HepG2 (cell line): ENCODE data around the gene CKB. TPM values are rescaled to one million over a fixed set of nuclear protein-coding genes. Genes with fewer than 3 reads are reported as not detected.

Source experiments
- ATAC-seq: fragments of 200-7000 bp; cut with Tn5 transposase; 3 replicates; pipeline ENCODE4 v1.9.1; 2020; ENCODE audit warnings: mild to moderate bottlenecking, moderate library complexity
- BruUV-seq: library from RNA; stranded (reverse); fragments of 400-500 nt; replicated peaks from 2 replicates; lab custom pipeline; 2021; lab: Mats Ljungman, UMichigan
- CTCF ChIA-PET: fragments of 300-600 bp; formaldehyde crosslinking; extraction: SDS; loops from one replicate; lab custom pipeline; 2021; ENCODE audit warnings: low total read pairs, inconsistent platforms, low intra/inter-chr PET ratio; lab: Yijun Ruan, JAX
- POLR2A ChIA-PET: fragments of 350-600 bp; sonication (Branson Sonifier 250); formaldehyde crosslinking; loops from one replicate; lab custom pipeline; 2020; ENCODE audit warnings: antibody characterized with exemption, inconsistent platforms; lab: Yijun Ruan, JAX
- DNase-seq: peaks from one replicate; pipeline ENCODE4 v3.0.0-alpha.2; 2015; ENCODE audit warnings: low spot score
- FAIRE-seq: peaks from 3 replicates; lab custom pipeline; 2011; peaks lifted over from hg19 to GRCh38; lab: Jason Lieb, UNC
- H2AFZ ChIP-seq: one replicate; pipeline ENCODE4 v1.6.1; 2011; ENCODE audit warnings: low read length, inconsistent platforms
- H3K27ac ChIP-seq: fragments of 300-600 bp; 3 replicates; pipeline ENCODE4 v1.8.0; 2011; ENCODE audit warnings: mixed run types, mild to moderate bottlenecking, mixed read lengths, low read length, inconsistent platforms; ENCODE audit not compliant: insufficient read depth; ENCODE audit errors: extremely low read length
- H3K27me3 ChIP-seq, 2 experiments: fragments of 200-600 bp in 1 of 2; 2 replicates in 1 of 2; 3 replicates in 1 of 2; pipeline versions ENCODE4 v1.6.0 to v1.8.0; 2011; ENCODE audit warnings: low read length in 2 of 2, mild to moderate bottlenecking in 2 of 2, moderate library complexity in 2 of 2, inconsistent platforms in 1 of 2; ENCODE audit not compliant: insufficient read depth in 2 of 2, control insufficient read depth in 1 of 2
- H3K36me3 ChIP-seq, 2 experiments: fragments of 200-600 bp in 1 of 2; replicated peaks in 1 of 2; 2 replicates in 1 of 2; 3 replicates in 1 of 2; pipeline versions ENCODE4 v1.5.1 to v1.8.0; 2011; ENCODE audit warnings: low read length in 2 of 2, inconsistent platforms in 1 of 2; ENCODE audit not compliant: insufficient read depth in 2 of 2, control insufficient read depth in 1 of 2
- H3K4me1 ChIP-seq: 2 replicates; pipeline ENCODE4 v1.5.1; 2012; ENCODE audit warnings: low read length, inconsistent platforms; ENCODE audit not compliant: insufficient read depth
- H3K4me2 ChIP-seq: 2 replicates; pipeline ENCODE4 v1.6.0; 2011; ENCODE audit warnings: low read depth, low read length, inconsistent platforms
- H3K4me3 ChIP-seq, 3 experiments: fragments of 200-600 bp in 1 of 3; sonication (generic), shearing (Covaris generic) in 1 of 3; replicated peaks in 1 of 3; 2 replicates each; pipeline ENCODE4 v1.5.1; 2011 to 2016; ENCODE audit warnings: low read length in 3 of 3, inconsistent platforms in 2 of 3, low read depth in 2 of 3, mild to moderate bottlenecking in 2 of 3, control low read depth in 1 of 3, mixed read lengths in 1 of 3; ENCODE audit not compliant: insufficient read depth in 1 of 3
- H3K79me2 ChIP-seq: one replicate; pipeline ENCODE4 v1.6.1; 2011; ENCODE audit warnings: low read length, inconsistent platforms; ENCODE audit not compliant: insufficient read depth
- H3K9ac ChIP-seq: 2 replicates; pipeline ENCODE4 v1.6.0; 2011; ENCODE audit warnings: mild to moderate bottlenecking, low read depth, low read length, inconsistent platforms; ENCODE audit not compliant: insufficient read depth
- H3K9me3 ChIP-seq: 2 replicates; pipeline ENCODE4 v1.5.1; 2012; ENCODE audit warnings: mild to moderate bottlenecking, low read length
- H4K20me1 ChIP-seq: 2 replicates; pipeline ENCODE4 v1.6.0; 2011; ENCODE audit warnings: inconsistent platforms, mild to moderate bottlenecking, low read length, moderate library complexity; ENCODE audit not compliant: insufficient read depth
- AGO2 ChIP-seq: fragments of 200-400 bp; formaldehyde crosslinking; optimal IDR thresholded peaks from 2 replicates; pipeline ENCODE3; 2017; ENCODE audit warnings: mild to moderate bottlenecking, low read depth, low read length, moderate library complexity
- CENPX ChIP-seq: sonication (generic); formaldehyde crosslinking; IDR thresholded peaks from 2 replicates; pipeline ENCODE4 v1.9.0; 2021; ENCODE audit warnings: mild to moderate bottlenecking, missing genetic modification reagents, moderate library complexity
- POLR2A ChIP-seq, 2 experiments: IDR thresholded peaks; 2 replicates each; pipeline ENCODE4 v1.6.1; 2011; ENCODE audit warnings: low read depth in 2 of 2, low read length in 2 of 2, mild to moderate bottlenecking in 1 of 2, moderate library complexity in 1 of 2; ENCODE audit not compliant: insufficient read depth in 1 of 2
- SALL1 ChIP-seq: sonication (generic); formaldehyde crosslinking; IDR thresholded peaks from 2 replicates; pipeline ENCODE4 v1.8.0; 2022; ENCODE audit warnings: mild to moderate bottlenecking, missing genetic modification reagents
- SAP130 ChIP-seq: IDR thresholded peaks from 2 replicates; pipeline ENCODE4 v1.6.1; 2016; ENCODE audit warnings: low read depth
- ZNF577 ChIP-seq: sonication (generic); formaldehyde crosslinking; IDR thresholded peaks from 2 replicates; pipeline ENCODE4 v1.4.0; 2020; ENCODE audit warnings: mild to moderate bottlenecking, low read depth, missing genetic modification reagents, borderline replicate concordance
- WGBS: methylation state at CpG from one replicate; pipeline ENCODE4 v1.1.6; 2017; ENCODE audit warnings: low lambda C conversion rate; 5-methylcytosine and 5-hydroxymethylcytosine counted together
- in situ Hi-C: cut with HindIII; loops from 2 replicates; pipeline ENCODE4 v1.10.0; 2017; ENCODE audit warnings: low pct_unique_long_range_greater_than_20kb; ENCODE audit not compliant: extremely low pct_ligation_motif_present
- intact Hi-C: fragments of 100-400 bp; cut with micrococcal nuclease; formaldehyde crosslinking; loops from one replicate; pipeline ENCODE4 v1.10.0; 2022; ENCODE audit not compliant: unreplicated experiment
- polyA plus RNA-seq, 8 experiments: library from polyadenylated mRNA; depleted of rRNA in 3 of 8; stranded (reverse) in 7 of 8; unstranded in 1 of 8; fragments of >200 nt; fragmentation: Illumina TruSeq in 4 of 8; extraction: Trizol in 4 of 8; gene quantifications; 2 replicates each; pipeline versions ENCODE4 v1.2.1 to v1.2.3, GENCODE V29; 2011 to 2016; ENCODE audit warnings: low read depth in 4 of 8, missing spikeins in 1 of 8, mixed read lengths in 1 of 8; ENCODE audit not compliant: insufficient read depth in 1 of 8
- total RNA-seq, 5 experiments: library from RNA; depleted of rRNA; stranded (reverse); fragments of >200 nt; fragmentation: Illumina TruSeq; extraction: Trizol; gene quantifications; 2 replicates each; pipeline ENCODE4 v1.2.3, GENCODE V29; 2016; ENCODE audit warnings: low read depth in 1 of 5
- TF ChIP-seq, protein P1 (sequence below): sonication (generic); formaldehyde crosslinking; IDR thresholded peaks from 2 replicates; pipeline ENCODE4 v1.4.0; 2020; ENCODE audit warnings: missing genetic modification reagents
- TF ChIP-seq, protein P2 (sequence below): sonication (generic); formaldehyde crosslinking; IDR thresholded peaks from 2 replicates; pipeline ENCODE4 v1.4.0; 2020; ENCODE audit warnings: mild to moderate bottlenecking, missing genetic modification reagents
- TF ChIP-seq, protein P3 (sequence below): sonication (generic); formaldehyde crosslinking; IDR thresholded peaks from 2 replicates; pipeline ENCODE4 v1.8.1; 2023; ENCODE audit warnings: missing genetic modification reagents, mild to moderate bottlenecking, borderline replicate concordance
- TF ChIP-seq, protein P4 (sequence below): sonication (generic); formaldehyde crosslinking; IDR thresholded peaks from 2 replicates; pipeline ENCODE4 v1.4.0; 2020; ENCODE audit warnings: missing genetic modification reagents
- TF ChIP-seq, protein P5 (sequence below): sonication (generic); formaldehyde crosslinking; IDR thresholded peaks from 2 replicates; pipeline ENCODE4 v1.5.1; 2020; ENCODE audit warnings: mild to moderate bottlenecking, missing genetic modification reagents, moderate library complexity

Gene CKB
- total and polyA plus RNA-seq, 2 of the 13 experiments (the other 11 are each of a cell fraction or from before 2014, with no cell fraction given): 82.3 to 217 TPM

DNA sequence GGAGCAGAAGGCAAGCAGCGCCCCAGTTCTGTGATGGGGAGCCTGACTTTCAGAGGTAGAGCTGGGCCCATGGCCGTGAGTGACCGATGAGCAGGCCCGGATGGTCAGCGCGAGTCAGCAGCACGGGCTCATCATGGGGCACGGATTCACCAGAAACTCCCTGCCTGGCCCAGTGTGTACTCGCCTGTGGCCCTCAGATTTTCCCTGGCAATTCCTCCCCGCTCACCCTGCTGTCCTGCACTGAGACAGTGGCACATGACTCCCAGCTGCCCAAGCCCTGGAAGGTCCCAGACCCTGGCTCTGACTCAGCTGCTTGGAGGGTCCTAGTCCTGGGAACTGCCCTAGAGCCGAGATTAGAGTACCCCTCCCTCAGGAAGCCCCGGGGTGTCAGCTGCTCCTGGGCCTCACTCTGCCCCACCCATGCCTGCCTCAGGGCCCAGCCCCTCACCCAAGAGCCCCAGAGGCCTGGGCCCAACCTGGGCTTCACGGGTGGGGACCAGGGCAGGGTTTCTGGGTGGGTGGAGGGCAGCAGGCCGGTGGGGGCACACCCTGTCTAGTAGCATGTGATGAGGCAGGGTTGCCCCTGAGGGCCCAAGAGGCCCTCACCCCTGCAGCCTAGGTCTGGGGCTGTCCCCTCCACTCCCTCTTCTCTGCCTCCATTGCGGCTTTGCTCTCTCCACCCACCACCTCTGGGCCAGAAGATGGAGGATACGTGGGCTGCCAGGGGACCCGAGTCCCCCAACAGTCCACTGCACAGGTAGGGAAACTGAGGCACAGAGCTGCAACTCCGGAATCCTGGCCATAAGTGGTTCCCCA, 14.8 kb upstream of the CKB start (continued):
- TF ChIP-seq AGO2: peak; percentile 74
- TF ChIP-seq, protein P1, sequence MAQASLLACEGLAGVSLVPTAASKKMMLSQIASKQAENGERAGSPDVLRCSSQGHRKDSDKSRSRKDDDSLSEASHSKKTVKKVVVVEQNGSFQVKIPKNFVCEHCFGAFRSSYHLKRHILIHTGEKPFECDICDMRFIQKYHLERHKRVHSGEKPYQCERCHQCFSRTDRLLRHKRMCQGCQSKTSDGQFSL (CRISPR knock-in tag): peak; percentile 44; the same call in 1 of the 2 replicates
- TF ChIP-seq, protein P2, sequence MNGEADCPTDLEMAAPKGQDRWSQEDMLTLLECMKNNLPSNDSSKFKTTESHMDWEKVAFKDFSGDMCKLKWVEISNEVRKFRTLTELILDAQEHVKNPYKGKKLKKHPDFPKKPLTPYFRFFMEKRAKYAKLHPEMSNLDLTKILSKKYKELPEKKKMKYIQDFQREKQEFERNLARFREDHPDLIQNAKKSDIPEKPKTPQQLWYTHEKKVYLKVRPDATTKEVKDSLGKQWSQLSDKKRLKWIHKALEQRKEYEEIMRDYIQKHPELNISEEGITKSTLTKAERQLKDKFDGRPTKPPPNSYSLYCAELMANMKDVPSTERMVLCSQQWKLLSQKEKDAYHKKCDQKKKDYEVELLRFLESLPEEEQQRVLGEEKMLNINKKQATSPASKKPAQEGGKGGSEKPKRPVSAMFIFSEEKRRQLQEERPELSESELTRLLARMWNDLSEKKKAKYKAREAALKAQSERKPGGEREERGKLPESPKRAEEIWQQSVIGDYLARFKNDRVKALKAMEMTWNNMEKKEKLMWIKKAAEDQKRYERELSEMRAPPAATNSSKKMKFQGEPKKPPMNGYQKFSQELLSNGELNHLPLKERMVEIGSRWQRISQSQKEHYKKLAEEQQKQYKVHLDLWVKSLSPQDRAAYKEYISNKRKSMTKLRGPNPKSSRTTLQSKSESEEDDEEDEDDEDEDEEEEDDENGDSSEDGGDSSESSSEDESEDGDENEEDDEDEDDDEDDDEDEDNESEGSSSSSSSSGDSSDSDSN (CRISPR knock-in tag): no peak
- TF ChIP-seq, protein P3, sequence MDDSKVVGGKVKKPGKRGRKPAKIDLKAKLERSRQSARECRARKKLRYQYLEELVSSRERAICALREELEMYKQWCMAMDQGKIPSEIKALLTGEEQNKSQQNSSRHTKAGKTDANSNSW (CRISPR knock-in tag): no peak
- TF ChIP-seq SAP130 (CRISPR knock-in tag): no peak

DNA sequence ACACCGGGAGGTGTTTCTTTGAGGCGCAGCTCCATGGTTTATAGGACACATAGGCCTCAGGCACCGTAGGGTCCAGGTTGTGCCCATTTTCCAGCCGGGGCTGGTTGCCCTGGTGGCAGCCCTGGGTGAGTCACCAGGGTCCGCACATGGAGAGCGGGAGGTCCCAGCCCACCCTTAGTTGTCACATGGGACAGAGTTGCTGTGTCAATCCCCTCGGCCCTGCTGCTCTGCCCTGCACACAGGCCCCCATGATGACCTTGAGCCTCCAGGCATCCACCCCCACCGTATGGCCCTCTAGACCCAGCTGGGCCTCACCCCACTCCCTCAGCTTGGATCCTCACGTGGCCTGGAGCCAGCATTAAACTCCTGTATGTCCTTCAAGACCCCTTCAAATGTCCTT, 14.1 kb upstream of the CKB start:
- Histone ChIP-seq H4K20me1 (no peaks in the 10 kb centered on the region), H3K4me3 (no peak overlapping the region), H2AFZ (no peak overlapping the region), H3K79me2 (no peaks in the 10 kb centered on the region), H3K27ac (no peak overlapping the region), H3K9me3 (no peaks in the 10 kb centered on the region), H3K27me3 (peaks cover 0 to 11% of the 10 kb centered on the region in 2 experiments; a peak in 2 of 5 replicates), H3K4me2 (no peak overlapping the region), H3K36me3 (peaks cover 1 to 3% of the 10 kb centered on the region in 2 experiments; a peak in 3 of 5 replicates)
- DNase-seq (no peak), FAIRE-seq (no peak)
- in situ Hi-C loops: no loop called here
- WGBS: 67% methylated on average over 3 of the region's 9 CpGs
- intact Hi-C loops: no loop called here
- CTCF ChIA-PET: no interaction called here
- POLR2A ChIA-PET: interaction anchor here (1.4 to 6.9 kb wide), 4 partner anchors 8 to 25 kb away, joined by 3 to 37 read pairs (median 8); partner anchors contain the start of genes BAG5, CKB, COA8 and TRMT61A
- no TSS peak for BruUV-seq
- TF ChIP-seq SALL1 (no peak), AGO2 (peak; percentile 12), CENPX (CRISPR knock-in tag) (no peak), POLR2A (IDR thresholded peaks at IDR 0.05; ENCODE audit: insufficient read depth in 1 of 2, low read depth in 2 of 2, low read length in 2 of 2) (peak in 1 of 2 experiments; percentile 45; a peak in 2 of 4 replicates), ZNF577 (CRISPR knock-in tag) (no peak)
- TF ChIP-seq, protein P4, sequence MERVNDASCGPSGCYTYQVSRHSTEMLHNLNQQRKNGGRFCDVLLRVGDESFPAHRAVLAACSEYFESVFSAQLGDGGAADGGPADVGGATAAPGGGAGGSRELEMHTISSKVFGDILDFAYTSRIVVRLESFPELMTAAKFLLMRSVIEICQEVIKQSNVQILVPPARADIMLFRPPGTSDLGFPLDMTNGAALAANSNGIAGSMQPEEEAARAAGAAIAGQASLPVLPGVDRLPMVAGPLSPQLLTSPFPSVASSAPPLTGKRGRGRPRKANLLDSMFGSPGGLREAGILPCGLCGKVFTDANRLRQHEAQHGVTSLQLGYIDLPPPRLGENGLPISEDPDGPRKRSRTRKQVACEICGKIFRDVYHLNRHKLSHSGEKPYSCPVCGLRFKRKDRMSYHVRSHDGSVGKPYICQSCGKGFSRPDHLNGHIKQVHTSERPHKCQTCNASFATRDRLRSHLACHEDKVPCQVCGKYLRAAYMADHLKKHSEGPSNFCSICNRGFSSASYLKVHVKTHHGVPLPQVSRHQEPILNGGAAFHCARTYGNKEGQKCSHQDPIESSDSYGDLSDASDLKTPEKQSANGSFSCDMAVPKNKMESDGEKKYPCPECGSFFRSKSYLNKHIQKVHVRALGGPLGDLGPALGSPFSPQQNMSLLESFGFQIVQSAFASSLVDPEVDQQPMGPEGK (CRISPR knock-in tag): peak; percentile 51; the same call in 1 of the 2 replicates
- TF ChIP-seq, protein P5, sequence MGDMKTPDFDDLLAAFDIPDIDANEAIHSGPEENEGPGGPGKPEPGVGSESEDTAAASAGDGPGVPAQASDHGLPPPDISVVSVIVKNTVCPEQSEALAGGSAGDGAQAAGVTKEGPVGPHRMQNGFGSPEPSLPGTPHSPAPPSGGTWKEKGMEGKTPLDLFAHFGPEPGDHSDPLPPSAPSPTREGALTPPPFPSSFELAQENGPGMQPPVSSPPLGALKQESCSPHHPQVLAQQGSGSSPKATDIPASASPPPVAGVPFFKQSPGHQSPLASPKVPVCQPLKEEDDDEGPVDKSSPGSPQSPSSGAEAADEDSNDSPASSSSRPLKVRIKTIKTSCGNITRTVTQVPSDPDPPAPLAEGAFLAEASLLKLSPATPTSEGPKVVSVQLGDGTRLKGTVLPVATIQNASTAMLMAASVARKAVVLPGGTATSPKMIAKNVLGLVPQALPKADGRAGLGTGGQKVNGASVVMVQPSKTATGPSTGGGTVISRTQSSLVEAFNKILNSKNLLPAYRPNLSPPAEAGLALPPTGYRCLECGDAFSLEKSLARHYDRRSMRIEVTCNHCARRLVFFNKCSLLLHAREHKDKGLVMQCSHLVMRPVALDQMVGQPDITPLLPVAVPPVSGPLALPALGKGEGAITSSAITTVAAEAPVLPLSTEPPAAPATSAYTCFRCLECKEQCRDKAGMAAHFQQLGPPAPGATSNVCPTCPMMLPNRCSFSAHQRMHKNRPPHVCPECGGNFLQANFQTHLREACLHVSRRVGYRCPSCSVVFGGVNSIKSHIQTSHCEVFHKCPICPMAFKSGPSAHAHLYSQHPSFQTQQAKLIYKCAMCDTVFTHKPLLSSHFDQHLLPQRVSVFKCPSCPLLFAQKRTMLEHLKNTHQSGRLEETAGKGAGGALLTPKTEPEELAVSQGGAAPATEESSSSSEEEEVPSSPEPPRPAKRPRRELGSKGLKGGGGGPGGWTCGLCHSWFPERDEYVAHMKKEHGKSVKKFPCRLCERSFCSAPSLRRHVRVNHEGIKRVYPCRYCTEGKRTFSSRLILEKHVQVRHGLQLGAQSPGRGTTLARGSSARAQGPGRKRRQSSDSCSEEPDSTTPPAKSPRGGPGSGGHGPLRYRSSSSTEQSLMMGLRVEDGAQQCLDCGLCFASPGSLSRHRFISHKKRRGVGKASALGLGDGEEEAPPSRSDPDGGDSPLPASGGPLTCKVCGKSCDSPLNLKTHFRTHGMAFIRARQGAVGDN (CRISPR knock-in tag): 0 out of 2 replicates have a peak, but pooled peaks have one; percentile 25
- TF ChIP-seq, all 625 proteins: peak for 4
- Histone ChIP-seq H3K9ac (no peak overlapping the region), H3K4me1 (peaks cover 34% of the 10 kb centered on the region)
- ATAC-seq: no peak
